Measurements from ENCODE around the gene RSAD2. TPM values are rescaled to one million over a fixed set of nuclear protein-coding genes. Genes with fewer than 3 reads are reported as not detected.

The RSAD2 gene
- total and polyA plus RNA-seq, 2 donors (not counting 1 experiment from before 2014, with no cell fraction given): 0.17 to 1.7 TPM

DNA sequence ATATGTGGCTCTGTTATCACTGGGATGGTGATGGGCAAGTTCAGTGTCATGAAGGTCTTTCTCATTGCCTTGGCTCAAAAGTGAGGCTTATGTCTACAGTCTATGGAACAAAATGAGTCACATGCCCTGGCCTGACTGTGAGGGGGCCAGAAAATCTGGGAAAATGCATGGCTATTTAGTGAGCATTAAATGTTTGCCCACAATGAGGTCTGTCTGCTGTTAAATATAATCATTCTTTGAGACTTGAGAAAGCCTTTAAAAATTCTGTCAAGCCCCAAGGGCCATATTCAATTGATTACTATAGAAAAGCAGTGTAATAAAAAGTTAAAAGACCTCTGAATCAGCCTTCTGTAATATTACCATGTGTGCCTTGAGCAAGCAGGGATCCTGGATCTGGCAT is 34.1 kb downstream of the RSAD2 start:
- no peak overlapping the region for H3K9ac ChIP-seq (ENCODE audit: insufficient read depth, low read length)
- H3K4me2 ChIP-seq (ENCODE audit: extremely low read depth, insufficient read depth, low read length): no peak overlapping the region
- no peaks in the 10 kb centered on the region for H3K9me3 ChIP-seq (ENCODE audit: control insufficient read depth, insufficient read depth, low read depth, low read length)
- peaks cover 3% of the 10 kb centered on the region for H3K27me3 ChIP-seq (ENCODE audit: control insufficient read depth, insufficient read depth, low read length)
- DNase-seq (ENCODE audit: low read depth in 2 of 2): no peak
- no peak overlapping the region for H3K4me3 ChIP-seq (replicated peaks in 1 of 4; ENCODE audit: control extremely low read depth in 1 of 4, insufficient read depth in 1 of 4, low read depth in 3 of 4, low read length in 4 of 4)
- no peak overlapping the region for H2AFZ ChIP-seq (ENCODE audit: low read length)
- no peaks in the 10 kb centered on the region for H4K20me1 ChIP-seq (ENCODE audit: control insufficient read depth, extremely low read depth, insufficient read depth, low read length)
- H3K36me3 ChIP-seq (ENCODE audit: control insufficient read depth, insufficient read depth, low read length): no peaks in the 10 kb centered on the region
- TF ChIP-seq, protein P1, sequence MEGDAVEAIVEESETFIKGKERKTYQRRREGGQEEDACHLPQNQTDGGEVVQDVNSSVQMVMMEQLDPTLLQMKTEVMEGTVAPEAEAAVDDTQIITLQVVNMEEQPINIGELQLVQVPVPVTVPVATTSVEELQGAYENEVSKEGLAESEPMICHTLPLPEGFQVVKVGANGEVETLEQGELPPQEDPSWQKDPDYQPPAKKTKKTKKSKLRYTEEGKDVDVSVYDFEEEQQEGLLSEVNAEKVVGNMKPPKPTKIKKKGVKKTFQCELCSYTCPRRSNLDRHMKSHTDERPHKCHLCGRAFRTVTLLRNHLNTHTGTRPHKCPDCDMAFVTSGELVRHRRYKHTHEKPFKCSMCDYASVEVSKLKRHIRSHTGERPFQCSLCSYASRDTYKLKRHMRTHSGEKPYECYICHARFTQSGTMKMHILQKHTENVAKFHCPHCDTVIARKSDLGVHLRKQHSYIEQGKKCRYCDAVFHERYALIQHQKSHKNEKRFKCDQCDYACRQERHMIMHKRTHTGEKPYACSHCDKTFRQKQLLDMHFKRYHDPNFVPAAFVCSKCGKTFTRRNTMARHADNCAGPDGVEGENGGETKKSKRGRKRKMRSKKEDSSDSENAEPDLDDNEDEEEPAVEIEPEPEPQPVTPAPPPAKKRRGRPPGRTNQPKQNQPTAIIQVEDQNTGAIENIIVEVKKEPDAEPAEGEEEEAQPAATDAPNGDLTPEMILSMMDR (conservative IDR thresholded peaks at IDR 0.05 in 1 of 2, IDR thresholded peaks at IDR 0.05 in 1 of 2; ENCODE audit: low read depth in 1 of 2, low read length in 2 of 2): no peak
- no peak for TF ChIP-seq EZH2 (IDR thresholded peaks at IDR 0.05; ENCODE audit: low read length, missing control alignments)
- H3K4me1 ChIP-seq (ENCODE audit: control insufficient read depth, extremely low read depth, insufficient read depth, low read length): no peaks in the 10 kb centered on the region
- H3K79me2 ChIP-seq (ENCODE audit: control insufficient read depth, insufficient read depth, low read length): no peaks in the 10 kb centered on the region
- H3K27ac ChIP-seq (ENCODE audit: insufficient read depth, low read length): no peak overlapping the region

DNA sequence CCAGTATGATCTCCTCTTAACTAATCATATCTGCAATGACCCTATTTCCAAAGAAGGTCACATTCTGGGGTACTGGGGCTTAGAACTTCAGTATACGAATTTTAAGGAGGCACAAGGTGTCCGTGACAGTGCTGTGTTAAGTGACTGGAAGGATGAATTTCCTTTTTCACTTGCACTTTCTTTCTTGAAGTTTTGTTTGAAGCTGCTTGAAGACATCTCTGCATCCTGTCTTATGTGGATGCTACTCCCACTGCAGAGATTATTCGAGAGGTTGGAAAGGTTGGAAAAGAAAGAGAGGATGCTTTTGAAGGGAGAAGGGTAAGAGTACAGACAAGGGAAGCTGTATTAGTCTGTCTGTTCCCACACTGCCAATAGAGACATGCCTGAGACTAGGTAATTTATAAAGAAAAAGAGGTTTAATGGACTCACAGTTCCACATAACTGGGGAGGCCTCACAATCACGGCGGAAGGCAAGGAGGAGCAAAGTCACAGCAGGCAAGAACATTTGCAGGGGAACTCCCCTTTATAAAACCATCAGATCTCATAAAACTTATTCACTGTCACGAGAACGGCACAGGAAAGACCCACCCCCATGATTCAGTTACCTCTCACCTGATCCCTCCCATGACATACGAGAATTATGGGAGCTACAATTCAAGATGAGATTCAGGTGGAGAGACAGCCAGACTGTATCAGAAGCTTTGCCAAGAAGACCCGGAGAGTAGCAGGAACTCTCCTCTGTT is 36.0 kb downstream of the RSAD2 start:
- peaks cover 3% of the 10 kb centered on the region for H3K27me3 ChIP-seq (ENCODE audit: control insufficient read depth, insufficient read depth, low read length)
- no peak overlapping the region for H3K4me2 ChIP-seq (ENCODE audit: extremely low read depth, insufficient read depth, low read length)
- no peak overlapping the region for H3K4me3 ChIP-seq (replicated peaks in 1 of 4; ENCODE audit: control extremely low read depth in 1 of 4, insufficient read depth in 1 of 4, low read depth in 3 of 4, low read length in 4 of 4)
- no peaks in the 10 kb centered on the region for H3K36me3 ChIP-seq (ENCODE audit: control insufficient read depth, insufficient read depth, low read length)
- no peak overlapping the region for H3K27ac ChIP-seq (ENCODE audit: insufficient read depth, low read length)
- no peak for TF ChIP-seq EZH2 (IDR thresholded peaks at IDR 0.05; ENCODE audit: low read length, missing control alignments)
- TF ChIP-seq, protein P1 (conservative IDR thresholded peaks at IDR 0.05 in 1 of 2, IDR thresholded peaks at IDR 0.05 in 1 of 2; ENCODE audit: low read depth in 1 of 2, low read length in 2 of 2): no peak
- no peaks in the 10 kb centered on the region for H3K79me2 ChIP-seq (ENCODE audit: control insufficient read depth, insufficient read depth, low read length)
- no peak overlapping the region for H3K9ac ChIP-seq (ENCODE audit: insufficient read depth, low read length)
- no peak overlapping the region for H2AFZ ChIP-seq (ENCODE audit: low read length)
- no peaks in the 10 kb centered on the region for H4K20me1 ChIP-seq (ENCODE audit: control insufficient read depth, extremely low read depth, insufficient read depth, low read length)
- H3K9me3 ChIP-seq (ENCODE audit: control insufficient read depth, insufficient read depth, low read depth, low read length): no peaks in the 10 kb centered on the region
- DNase-seq (ENCODE audit: low read depth in 2 of 2): no peak
- no peaks in the 10 kb centered on the region for H3K4me1 ChIP-seq (ENCODE audit: control insufficient read depth, extremely low read depth, insufficient read depth, low read length)

DNA sequence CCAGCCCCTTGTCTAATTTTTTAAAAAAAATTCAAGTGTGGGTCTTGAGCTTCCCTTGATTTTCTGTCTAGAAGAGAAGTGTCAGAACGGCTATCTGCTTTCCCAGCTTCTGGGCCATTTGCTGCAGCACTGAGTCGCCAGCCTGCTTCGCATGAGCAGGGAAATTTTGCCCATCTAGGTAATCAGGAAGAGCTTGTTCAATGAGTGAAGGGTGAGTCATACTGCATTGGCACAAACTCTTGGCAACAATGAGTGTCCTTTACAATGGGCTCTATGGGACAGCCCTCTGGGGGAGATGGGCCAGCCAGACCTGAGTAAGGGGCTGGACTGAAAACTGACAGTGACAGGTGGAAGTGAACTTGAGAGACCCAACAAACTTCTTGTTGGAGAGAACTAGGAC is 37.3 kb downstream of the RSAD2 start:
- Histone ChIP-seq H3K4me2 (ENCODE audit: extremely low read depth, insufficient read depth, low read length) (no peak overlapping the region), H3K4me3 (replicated peaks in 1 of 4; ENCODE audit: control extremely low read depth in 1 of 4, insufficient read depth in 1 of 4, low read depth in 3 of 4, low read length in 4 of 4) (no peak overlapping the region), H3K4me1 (ENCODE audit: control insufficient read depth, extremely low read depth, insufficient read depth, low read length) (no peaks in the 10 kb centered on the region), H3K79me2 (ENCODE audit: control insufficient read depth, insufficient read depth, low read length) (no peaks in the 10 kb centered on the region), H4K20me1 (ENCODE audit: control insufficient read depth, extremely low read depth, insufficient read depth, low read length) (no peaks in the 10 kb centered on the region), H3K27me3 (ENCODE audit: control insufficient read depth, insufficient read depth, low read length) (peaks cover 3% of the 10 kb centered on the region), H3K9me3 (ENCODE audit: control insufficient read depth, insufficient read depth, low read depth, low read length) (no peaks in the 10 kb centered on the region), H2AFZ (ENCODE audit: low read length) (no peak overlapping the region), H3K9ac (ENCODE audit: insufficient read depth, low read length) (no peak overlapping the region), H3K27ac (ENCODE audit: insufficient read depth, low read length) (no peak overlapping the region), H3K36me3 (ENCODE audit: control insufficient read depth, insufficient read depth, low read length) (no peaks in the 10 kb centered on the region)
- no peak for TF ChIP-seq EZH2 (IDR thresholded peaks at IDR 0.05; ENCODE audit: low read length, missing control alignments)
- DNase-seq (ENCODE audit: low read depth in 2 of 2): peak in 1 of 2 donors; percentile 44
